GM13977 (cell line): ENCODE measurements around the gene RNF130.

Source experiments
- DNase-seq: peaks from one replicate; pipeline ENCODE4 v3.0.0; 2012; ENCODE audit warnings: low spot score
- in situ Hi-C: fragments of 300-500 bp; cut with MboI; formaldehyde crosslinking; loops from one replicate; pipeline ENCODE4 v1.12.0; 2022; ENCODE audit warnings: low sequenced_read_pairs, low pct_unique_long_range_greater_than_20kb, mixed read lengths, inconsistent platforms; ENCODE audit not compliant: unreplicated experiment
- TF ChIP-seq, protein P1 (sequence below): IDR thresholded peaks from 2 replicates; pipeline ENCODE4 v1.5.1; 2012; ENCODE audit warnings: mild to moderate bottlenecking, control low read depth; ENCODE audit not compliant: insufficient read depth; ENCODE audit errors: extremely low read depth, missing control alignments

RNF130 gene, protein sequence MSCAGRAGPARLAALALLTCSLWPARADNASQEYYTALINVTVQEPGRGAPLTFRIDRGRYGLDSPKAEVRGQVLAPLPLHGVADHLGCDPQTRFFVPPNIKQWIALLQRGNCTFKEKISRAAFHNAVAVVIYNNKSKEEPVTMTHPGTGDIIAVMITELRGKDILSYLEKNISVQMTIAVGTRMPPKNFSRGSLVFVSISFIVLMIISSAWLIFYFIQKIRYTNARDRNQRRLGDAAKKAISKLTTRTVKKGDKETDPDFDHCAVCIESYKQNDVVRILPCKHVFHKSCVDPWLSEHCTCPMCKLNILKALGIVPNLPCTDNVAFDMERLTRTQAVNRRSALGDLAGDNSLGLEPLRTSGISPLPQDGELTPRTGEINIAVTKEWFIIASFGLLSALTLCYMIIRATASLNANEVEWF

DNA sequence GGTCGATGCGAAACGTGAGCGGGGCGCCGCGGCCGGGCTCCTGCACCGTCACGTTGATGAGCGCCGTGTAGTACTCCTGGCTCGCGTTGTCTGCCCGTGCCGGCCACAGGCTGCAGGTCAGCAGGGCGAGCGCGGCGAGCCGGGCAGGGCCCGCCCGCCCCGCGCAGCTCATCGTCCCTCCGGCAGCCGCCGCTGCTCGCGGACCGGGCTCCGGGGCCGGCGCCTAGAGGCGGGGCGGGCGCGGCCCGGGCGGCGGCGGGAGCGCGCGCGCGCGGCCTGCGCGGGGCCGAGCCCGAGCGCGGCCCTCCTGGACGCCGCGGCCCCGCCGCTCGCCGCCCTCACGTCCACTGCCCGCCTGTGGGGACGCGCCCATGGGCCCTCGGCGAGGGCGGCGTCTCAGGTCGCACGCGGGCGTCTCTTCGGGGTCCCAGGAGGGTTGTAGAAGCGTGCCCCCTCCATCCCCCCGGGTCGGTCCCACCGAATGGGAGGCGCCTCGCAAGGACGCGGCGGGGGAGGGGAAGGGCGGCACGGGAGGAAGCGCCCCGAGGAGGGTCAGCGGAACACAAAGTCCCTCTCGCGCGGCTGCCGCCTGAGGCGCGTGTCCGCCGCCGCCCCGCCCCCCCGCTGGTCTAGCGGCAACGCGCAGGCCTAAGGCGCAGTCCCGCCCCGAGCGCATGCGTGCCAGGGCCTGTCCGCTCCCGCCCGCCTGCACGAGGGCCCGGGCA, at the start of gene RNF130:
TSS of gene RNF130 (minus strand) at position 229 of the 725 bp plus-strand sequence. CDS start at position 172, 57 bp downstream.
- TF ChIP-seq, protein P1, sequence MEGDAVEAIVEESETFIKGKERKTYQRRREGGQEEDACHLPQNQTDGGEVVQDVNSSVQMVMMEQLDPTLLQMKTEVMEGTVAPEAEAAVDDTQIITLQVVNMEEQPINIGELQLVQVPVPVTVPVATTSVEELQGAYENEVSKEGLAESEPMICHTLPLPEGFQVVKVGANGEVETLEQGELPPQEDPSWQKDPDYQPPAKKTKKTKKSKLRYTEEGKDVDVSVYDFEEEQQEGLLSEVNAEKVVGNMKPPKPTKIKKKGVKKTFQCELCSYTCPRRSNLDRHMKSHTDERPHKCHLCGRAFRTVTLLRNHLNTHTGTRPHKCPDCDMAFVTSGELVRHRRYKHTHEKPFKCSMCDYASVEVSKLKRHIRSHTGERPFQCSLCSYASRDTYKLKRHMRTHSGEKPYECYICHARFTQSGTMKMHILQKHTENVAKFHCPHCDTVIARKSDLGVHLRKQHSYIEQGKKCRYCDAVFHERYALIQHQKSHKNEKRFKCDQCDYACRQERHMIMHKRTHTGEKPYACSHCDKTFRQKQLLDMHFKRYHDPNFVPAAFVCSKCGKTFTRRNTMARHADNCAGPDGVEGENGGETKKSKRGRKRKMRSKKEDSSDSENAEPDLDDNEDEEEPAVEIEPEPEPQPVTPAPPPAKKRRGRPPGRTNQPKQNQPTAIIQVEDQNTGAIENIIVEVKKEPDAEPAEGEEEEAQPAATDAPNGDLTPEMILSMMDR = no peak
- peak; percentile 81 for DNase-seq

DNA sequence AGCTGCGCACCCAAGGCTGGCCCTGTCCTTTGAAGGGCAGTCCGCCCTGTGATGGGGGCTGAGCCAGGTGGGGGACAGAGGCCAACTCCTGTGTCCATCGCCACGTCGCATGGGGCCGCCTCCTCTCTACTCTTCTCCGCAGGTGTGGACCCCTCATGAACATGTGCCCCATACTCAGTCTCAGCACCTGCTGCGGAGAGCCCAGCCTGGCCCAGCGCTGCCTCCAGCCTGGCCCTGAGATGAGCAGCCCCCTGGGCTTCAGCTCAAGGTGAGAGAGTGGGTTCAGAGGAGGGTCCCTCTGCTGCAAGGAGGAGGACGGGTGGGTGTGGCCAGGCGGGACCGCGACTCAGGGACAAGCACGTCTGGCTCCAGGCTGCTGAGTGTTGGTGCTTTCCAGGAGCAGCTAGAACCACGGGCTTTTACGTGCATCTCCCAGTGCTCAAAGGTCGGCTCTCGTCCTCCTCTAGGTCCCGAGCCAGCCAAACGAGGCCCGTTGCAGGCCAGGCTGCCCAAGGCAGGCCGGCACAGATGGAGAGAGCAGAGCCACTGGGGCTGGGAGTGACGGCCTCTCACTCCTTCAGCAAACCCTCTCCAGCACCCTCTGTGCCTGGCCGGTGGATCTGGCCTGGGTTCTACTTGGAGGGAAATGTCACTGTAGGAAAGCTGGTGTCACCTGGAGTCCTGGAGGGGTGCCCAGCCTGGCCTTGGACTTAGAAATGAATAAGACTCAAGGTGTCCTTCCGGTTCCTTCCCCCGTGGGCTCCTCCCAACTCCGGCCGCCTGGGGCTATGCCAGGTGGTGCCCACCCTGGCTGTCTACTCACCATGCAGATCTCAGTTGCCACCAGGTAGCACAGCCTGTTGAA, 48.9 kb upstream of the RNF130 start:
- DNase-seq = no peak
- TF ChIP-seq, protein P1 = no peak
- in situ Hi-C loops = no loop called here

More for the DNA sequence above, at the start of gene RNF130:
- in situ Hi-C loops = no loop called here

DNA sequence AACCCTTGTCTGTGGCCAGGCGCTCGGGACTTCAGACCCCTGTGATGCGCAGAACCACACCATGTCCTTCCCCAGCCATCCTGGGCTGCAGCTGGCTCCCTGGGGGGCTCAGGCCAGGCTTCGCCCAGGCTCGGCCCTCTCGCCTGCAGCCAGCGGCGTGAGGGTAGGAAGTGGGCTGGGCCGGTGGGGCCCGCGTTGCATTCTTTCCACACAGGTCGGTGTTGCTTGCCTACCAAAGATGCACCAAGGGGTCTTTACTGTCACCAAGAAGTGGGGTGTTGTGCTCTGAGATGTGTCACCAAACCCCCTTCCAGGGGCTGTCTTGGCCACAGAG, 48.3 kb upstream of the RNF130 start:
- no peak for DNase-seq
- TF ChIP-seq, protein P1 = no peak
- in situ Hi-C loops = no loop called here

DNA sequence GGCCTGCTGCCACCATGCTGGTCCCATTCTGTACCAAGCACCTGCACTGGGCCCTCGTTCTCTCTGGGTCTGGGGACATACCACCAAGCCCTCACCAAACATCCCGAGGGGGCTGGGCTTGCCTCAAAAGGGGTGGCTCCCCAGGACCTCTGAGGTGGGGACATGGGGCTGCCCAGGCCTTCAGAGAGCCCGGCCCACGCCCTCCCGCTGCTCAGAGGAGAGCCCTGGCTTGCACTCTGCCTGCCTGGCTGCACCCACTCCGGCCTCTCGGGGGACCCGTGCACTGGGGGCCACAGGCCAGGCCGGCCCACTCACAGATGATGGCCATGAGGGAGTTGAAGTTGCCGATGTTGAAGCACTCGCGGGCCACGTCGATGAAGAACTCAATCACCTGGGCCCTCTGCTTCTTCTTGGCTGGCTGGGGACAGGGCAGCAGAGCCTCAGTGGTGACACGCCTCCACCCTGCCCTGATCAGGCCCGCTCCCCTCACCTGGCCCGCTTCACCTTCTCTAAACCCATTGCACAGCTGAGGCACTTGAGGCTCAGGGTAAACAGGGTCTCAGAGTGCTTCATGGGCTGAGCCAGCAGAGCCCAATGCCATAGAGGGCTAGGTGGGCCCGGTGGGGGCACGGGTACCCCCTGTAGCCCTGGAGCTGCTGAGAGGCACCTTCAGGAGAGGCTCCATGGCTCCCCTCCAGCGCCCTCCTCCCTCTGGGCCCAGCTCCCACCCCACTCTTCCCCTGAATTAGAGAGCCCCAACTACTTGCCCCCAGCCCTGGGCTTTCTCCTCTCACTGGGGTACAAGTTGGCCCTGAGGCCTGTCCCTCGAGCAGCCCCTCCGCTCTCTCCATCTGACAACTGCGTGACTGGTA, 47.7 kb upstream of the RNF130 start:
- DNase-seq = no peak
- in situ Hi-C loops = no loop called here

DNA sequence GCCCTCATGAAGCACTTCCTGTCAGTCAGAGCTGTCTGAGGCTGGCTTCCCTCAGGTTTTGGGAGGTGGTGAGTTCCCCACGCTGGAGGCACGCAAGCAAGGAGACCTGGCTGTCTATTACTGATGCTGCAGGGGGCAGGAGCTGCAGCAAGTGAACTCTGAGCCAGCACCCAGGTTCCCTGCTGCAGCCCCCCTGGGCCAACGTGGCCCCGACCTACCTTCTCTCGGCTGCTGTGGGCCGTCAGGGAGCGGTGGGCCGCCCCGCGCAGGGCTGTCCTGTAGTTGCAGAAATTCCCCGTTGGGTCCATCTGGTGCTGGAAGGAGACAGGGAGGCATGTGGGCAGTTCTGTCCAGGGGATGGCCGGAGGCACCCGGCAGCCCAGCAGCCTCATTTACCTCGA, 46.8 kb upstream of the RNF130 start:
- DNase-seq = no peak
- in situ Hi-C loops = no loop called here
- TF ChIP-seq, protein P1 = no peak

More for the DNA sequence above, 47.7 kb upstream of the RNF130 start:
- TF ChIP-seq, protein P1 = no peak
